Breast epithelium (tissue), 3 donors: ENCODE results near the gene OSBPL10.

Experiments used
- POLR2A ChIP-seq: fragments of 450-650 bp; IDR thresholded peaks from one replicate; pipeline ENCODE4 v1.6.1; 2016; ENCODE audit warnings: antibody characterized with exemption, mild to moderate bottlenecking, moderate library complexity
- POLR2AphosphoS5 ChIP-seq, 3 donors: sonication (generic); formaldehyde crosslinking; IDR thresholded peaks; one replicate each; pipeline ENCODE4 v1.6.1; 2017; ENCODE audit warnings: antibody characterized with exemption in 3 of 3
- TF ChIP-seq, protein P1 (sequence below), 3 donors: fragments of 450-650 bp; IDR thresholded peaks; one replicate each; pipeline ENCODE4 v1.5.1; 2016 to 2017; ENCODE audit warnings: antibody characterized with exemption in 3 of 3, mild to moderate bottlenecking in 3 of 3, moderate library complexity in 3 of 3

DNA sequence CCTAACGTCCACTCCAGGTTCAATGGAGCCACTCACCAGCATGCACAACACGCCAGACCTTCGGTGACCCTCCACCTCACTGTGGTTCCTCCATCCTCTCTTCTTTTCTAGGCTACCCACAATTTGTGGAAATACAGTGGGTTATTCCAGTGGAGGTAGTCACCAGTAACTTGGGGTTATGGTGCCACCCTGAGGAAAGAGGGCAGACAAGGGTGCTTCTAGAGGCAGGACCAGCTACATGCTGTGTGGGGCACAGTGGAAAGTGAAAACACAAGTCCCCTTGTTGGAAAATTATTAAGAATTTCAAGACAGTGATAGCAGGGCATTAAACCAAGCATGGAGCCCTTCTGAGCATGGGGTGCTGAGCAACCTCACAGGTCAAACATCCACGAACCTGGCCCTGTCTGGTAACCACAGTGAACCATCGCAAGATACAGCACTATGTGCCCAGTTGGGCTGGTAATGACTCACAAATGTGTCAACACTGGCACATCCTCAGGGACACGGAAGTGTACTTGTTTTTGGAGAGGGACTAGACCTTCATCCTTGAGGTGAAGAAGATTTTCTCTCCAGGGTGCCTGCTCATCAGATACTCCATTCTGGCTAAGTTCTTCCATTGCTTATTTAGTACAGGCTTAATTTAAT is 281.6 kb downstream of the OSBPL10 start:
- TF ChIP-seq, protein P1, sequence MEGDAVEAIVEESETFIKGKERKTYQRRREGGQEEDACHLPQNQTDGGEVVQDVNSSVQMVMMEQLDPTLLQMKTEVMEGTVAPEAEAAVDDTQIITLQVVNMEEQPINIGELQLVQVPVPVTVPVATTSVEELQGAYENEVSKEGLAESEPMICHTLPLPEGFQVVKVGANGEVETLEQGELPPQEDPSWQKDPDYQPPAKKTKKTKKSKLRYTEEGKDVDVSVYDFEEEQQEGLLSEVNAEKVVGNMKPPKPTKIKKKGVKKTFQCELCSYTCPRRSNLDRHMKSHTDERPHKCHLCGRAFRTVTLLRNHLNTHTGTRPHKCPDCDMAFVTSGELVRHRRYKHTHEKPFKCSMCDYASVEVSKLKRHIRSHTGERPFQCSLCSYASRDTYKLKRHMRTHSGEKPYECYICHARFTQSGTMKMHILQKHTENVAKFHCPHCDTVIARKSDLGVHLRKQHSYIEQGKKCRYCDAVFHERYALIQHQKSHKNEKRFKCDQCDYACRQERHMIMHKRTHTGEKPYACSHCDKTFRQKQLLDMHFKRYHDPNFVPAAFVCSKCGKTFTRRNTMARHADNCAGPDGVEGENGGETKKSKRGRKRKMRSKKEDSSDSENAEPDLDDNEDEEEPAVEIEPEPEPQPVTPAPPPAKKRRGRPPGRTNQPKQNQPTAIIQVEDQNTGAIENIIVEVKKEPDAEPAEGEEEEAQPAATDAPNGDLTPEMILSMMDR (IDR thresholded peaks at IDR 0.05): no peak
- TF ChIP-seq POLR2A (no peak), POLR2AphosphoS5 (IDR thresholded peaks at IDR 0.05) (no peak)
